ENCODE results near the gene TUBB2B. TPM values are rescaled to one million over a fixed set of nuclear protein-coding genes. Genes with fewer than 3 reads are reported as not detected.
A peak's percentile ranks its signal among the peaks of the same experiment; 100 is the strongest.
"Not testable (repeated sequence)": the region's sequence is repeated elsewhere in the genome, so short reads cannot be mapped to it uniquely, and the experiment has no call there.

The TUBB2B gene
- total RNA-seq, 6 donors from 2014 or later = 0.67 to 4.1 (median 1.7) TPM; not detected in 1

- no peaks in the 10 kb centered on the region for H3K36me3 ChIP-seq
- H3K4me1 ChIP-seq = no peaks in the 10 kb centered on the region
- H3K9me3 ChIP-seq = no peaks in the 10 kb centered on the region
- H3K27me3 ChIP-seq = no peaks in the 10 kb centered on the region
- H3K4me3 ChIP-seq = no peak overlapping the region
- no peak overlapping the region for H3K27ac ChIP-seq
- TF ChIP-seq, protein P1, sequence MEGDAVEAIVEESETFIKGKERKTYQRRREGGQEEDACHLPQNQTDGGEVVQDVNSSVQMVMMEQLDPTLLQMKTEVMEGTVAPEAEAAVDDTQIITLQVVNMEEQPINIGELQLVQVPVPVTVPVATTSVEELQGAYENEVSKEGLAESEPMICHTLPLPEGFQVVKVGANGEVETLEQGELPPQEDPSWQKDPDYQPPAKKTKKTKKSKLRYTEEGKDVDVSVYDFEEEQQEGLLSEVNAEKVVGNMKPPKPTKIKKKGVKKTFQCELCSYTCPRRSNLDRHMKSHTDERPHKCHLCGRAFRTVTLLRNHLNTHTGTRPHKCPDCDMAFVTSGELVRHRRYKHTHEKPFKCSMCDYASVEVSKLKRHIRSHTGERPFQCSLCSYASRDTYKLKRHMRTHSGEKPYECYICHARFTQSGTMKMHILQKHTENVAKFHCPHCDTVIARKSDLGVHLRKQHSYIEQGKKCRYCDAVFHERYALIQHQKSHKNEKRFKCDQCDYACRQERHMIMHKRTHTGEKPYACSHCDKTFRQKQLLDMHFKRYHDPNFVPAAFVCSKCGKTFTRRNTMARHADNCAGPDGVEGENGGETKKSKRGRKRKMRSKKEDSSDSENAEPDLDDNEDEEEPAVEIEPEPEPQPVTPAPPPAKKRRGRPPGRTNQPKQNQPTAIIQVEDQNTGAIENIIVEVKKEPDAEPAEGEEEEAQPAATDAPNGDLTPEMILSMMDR (IDR thresholded peaks at IDR 0.05) = no peak
- TF ChIP-seq EP300 (IDR thresholded peaks at IDR 0.05) (no peak), POLR2AphosphoS5 (IDR thresholded peaks at IDR 0.05) (no peak), POLR2A (IDR thresholded peaks at IDR 0.05) (no peak)
- ATAC-seq (ENCODE audit: low FRiP score in 2 of 2) (no peak), DNase-seq (peak in 1 of 2 donors; percentile 46)
- 89% methylated on average over 22 to 23 of the region's 23 CpGs for WGBS, 2 donors
These were observed 34.2 kb downstream of the TUBB2B start for GRCh38 chr6:3193102-3193849.

DNA sequence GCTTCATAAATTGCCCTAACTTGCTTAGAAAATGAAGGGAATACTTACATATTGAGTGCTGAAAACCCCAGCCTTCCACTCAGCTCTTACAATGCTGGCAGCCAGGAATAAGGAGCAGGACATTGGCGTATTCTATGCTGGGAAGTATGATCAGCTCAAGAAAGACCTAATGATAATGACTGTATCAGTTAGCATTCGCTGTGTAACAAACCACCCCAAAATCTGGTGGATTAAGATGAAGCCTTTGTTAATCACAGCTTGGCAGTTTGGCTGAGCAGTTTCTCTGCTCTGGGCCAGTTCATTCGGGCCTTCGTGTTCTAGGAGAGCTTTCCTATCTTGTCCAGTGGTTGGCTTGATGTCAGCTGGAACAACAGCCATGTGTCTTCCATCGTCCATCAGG, 36.7 kb downstream of the TUBB2B start:
- DNase-seq (no peak), ATAC-seq (ENCODE audit: low FRiP score in 2 of 2) (no peak)
- Histone ChIP-seq H3K9me3 (no peaks in the 10 kb centered on the region), H3K36me3 (no peaks in the 10 kb centered on the region), H3K4me1 (no peaks in the 10 kb centered on the region), H3K27me3 (no peaks in the 10 kb centered on the region), H3K4me3 (no peak overlapping the region), H3K27ac (no peak overlapping the region)
- TF ChIP-seq, protein P1 (IDR thresholded peaks at IDR 0.05) = no peak
- TF ChIP-seq POLR2AphosphoS5 (IDR thresholded peaks at IDR 0.05) (no peak), POLR2A (IDR thresholded peaks at IDR 0.05) (no peak), EP300 (IDR thresholded peaks at IDR 0.05) (no peak)
- WGBS, 2 donors = 92 to 97% methylated on average over 5 of the region's 5 CpGs

DNA sequence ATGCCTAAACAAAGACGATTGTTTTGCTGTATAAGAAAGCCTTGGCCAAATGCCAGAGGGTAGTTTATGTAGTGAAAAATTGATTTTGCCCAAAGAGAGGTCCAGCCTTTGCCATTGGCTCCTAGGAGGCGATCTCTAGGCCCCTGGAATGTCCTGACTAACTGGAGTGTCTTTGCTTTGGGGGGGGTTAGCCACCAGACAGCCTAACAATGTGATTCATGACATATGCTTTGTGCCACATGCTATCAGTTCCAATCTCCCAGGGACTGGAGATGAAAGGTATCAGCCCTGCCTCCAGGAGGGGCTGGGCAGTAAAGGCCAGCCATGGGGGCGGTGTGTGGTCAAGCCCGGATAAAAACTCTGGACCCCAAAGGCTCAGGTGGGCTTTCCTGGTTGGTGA, 37.4 kb downstream of the TUBB2B start:
- WGBS, 2 donors = 70 to 79% methylated on average over 4 of the region's 4 CpGs
- DNase-seq (no peak), ATAC-seq (ENCODE audit: low FRiP score in 2 of 2) (no peak)
- no peak for TF ChIP-seq POLR2A (IDR thresholded peaks at IDR 0.05)
- TF ChIP-seq, protein P1 (IDR thresholded peaks at IDR 0.05) = no peak
- no peak for TF ChIP-seq POLR2AphosphoS5 (IDR thresholded peaks at IDR 0.05)
- no peak for TF ChIP-seq EP300 (IDR thresholded peaks at IDR 0.05)
- no peaks in the 10 kb centered on the region for H3K9me3 ChIP-seq
- no peak overlapping the region for H3K4me3 ChIP-seq
- H3K4me1 ChIP-seq = no peaks in the 10 kb centered on the region
- no peaks in the 10 kb centered on the region for H3K27me3 ChIP-seq
- H3K27ac ChIP-seq = no peak overlapping the region
- no peaks in the 10 kb centered on the region for H3K36me3 ChIP-seq

DNA sequence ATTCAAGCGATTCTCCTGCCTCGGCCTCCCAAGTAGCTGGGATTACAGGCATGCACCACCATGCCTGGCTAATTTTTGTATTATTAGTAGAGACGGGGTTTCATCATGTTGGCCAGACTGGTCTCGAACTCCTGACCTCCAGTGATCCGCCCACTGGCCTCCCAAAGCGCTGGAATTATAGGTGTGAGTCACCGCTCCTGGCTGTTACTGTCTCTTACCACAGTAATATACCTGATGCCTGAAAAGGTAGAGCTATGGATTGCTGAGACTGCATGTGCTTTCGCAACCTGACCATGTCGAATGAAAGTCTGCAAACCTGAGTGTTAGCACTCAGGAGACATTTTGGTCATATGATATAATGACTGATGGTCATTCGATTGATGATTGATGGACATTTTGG, 38.3 kb downstream of the TUBB2B start:
- H3K27me3 ChIP-seq; H3K36me3 ChIP-seq; ATAC-seq (ENCODE audit: low FRiP score in 2 of 2); DNase-seq; H3K9me3 ChIP-seq; H3K27ac ChIP-seq; H3K4me3 ChIP-seq; H3K4me1 ChIP-seq: not testable (repeated sequence)
- WGBS, 2 donors = 93 to 94% methylated on average over 10 of the region's 10 CpGs

- no peaks in the 10 kb centered on the region for H3K36me3 ChIP-seq
- DNase-seq (no peak), ATAC-seq (ENCODE audit: low FRiP score in 2 of 2) (no peak)
- TF ChIP-seq, protein P1 (IDR thresholded peaks at IDR 0.05) = no peak
- TF ChIP-seq POLR2A (IDR thresholded peaks at IDR 0.05) = no peak
- TF ChIP-seq POLR2AphosphoS5 (IDR thresholded peaks at IDR 0.05) = no peak
- TF ChIP-seq EP300 (IDR thresholded peaks at IDR 0.05) = no peak
- no peaks in the 10 kb centered on the region for H3K4me1 ChIP-seq
- no peak overlapping the region for H3K27ac ChIP-seq
- H3K9me3 ChIP-seq = no peaks in the 10 kb centered on the region
- 82 to 87% methylated on average over 7 of the region's 7 CpGs for WGBS, 2 donors
- H3K27me3 ChIP-seq = no peaks in the 10 kb centered on the region
- no peak overlapping the region for H3K4me3 ChIP-seq
These were observed 39.2 kb downstream of the TUBB2B start for GRCh38 chr6:3188262-3188661.

All from upper lobe of left lung (tissue), 6 donors.